K562 (cell line): Measurements from ENCODE around the gene ANOS1. TPM values are rescaled to one million over a fixed set of nuclear protein-coding genes. Genes with fewer than 3 reads are reported as not detected.

Experiments used
- ATAC-seq: fragments of 200-7000 bp; cut with Tn5 transposase; 3 replicates; pipeline ENCODE4 v1.9.1; 2020; ENCODE audit warnings: moderate library complexity
- BruUV-seq: library from RNA; stranded (reverse); fragments of 400-500 nt; replicated peaks from 2 replicates; lab custom pipeline; 2021; lab: Mats Ljungman, UMichigan
- CTCF ChIA-PET: fragments of 300-600 bp; formaldehyde crosslinking; extraction: SDS; loops from one replicate; lab custom pipeline; 2021; ENCODE audit warnings: low intra/inter-chr PET ratio; lab: Yijun Ruan, JAX
- POLR2A ChIA-PET: fragments of 300-600, 350-650 bp; sonication (Branson Sonifier 250); formaldehyde crosslinking; extraction: SDS; loops from one replicate; lab custom pipeline; 2021; ENCODE audit warnings: antibody characterized with exemption, inconsistent platforms; lab: Yijun Ruan, JAX
- DNase-seq, 4 experiments: peaks; one replicate each; pipeline versions ENCODE4 v3.0.0 to v3.0.0-alpha.2; 2011 to 2018; ENCODE audit warnings: low spot score in 3 of 4, mixed read lengths in 3 of 4; ENCODE audit errors: extremely low read depth in 1 of 4
- FAIRE-seq: peaks from 2 replicates; lab custom pipeline; 2011; peaks lifted over from hg19 to GRCh38; lab: Jason Lieb, UNC
- H2AFZ ChIP-seq: 2 replicates; pipeline ENCODE4 v1.6.0; 2011; ENCODE audit warnings: low read depth, low read length, control low read depth, inconsistent platforms
- H3K27ac ChIP-seq: fragments of 200-600 bp; 3 replicates; pipeline ENCODE4 v1.8.0; 2011; ENCODE audit warnings: low read depth, mild to moderate bottlenecking, control low read depth, inconsistent platforms, low read length, moderate library complexity, mixed read lengths; ENCODE audit errors: extremely low read depth
- H3K27me3 ChIP-seq, 2 experiments: fragments of 300-600 bp in 1 of 2; 2 replicates in 1 of 2; 3 replicates in 1 of 2; pipeline versions ENCODE4 v1.6.0 to v1.8.0; 2011; ENCODE audit warnings: inconsistent platforms in 2 of 2, low read length in 2 of 2, mild to moderate bottlenecking in 1 of 2, mixed read lengths in 1 of 2, moderate library complexity in 1 of 2; ENCODE audit not compliant: control insufficient read depth in 2 of 2, insufficient read depth in 2 of 2
- H3K36me3 ChIP-seq: fragments of 300-600 bp; 3 replicates; pipeline ENCODE4 v1.8.0; 2011; ENCODE audit warnings: mild to moderate bottlenecking, low read length, inconsistent platforms; ENCODE audit not compliant: control insufficient read depth, insufficient read depth
- H3K4me1 ChIP-seq, 2 experiments: fragments of 200-600 bp in 1 of 2; replicated peaks in 1 of 2; 2 replicates in 1 of 2; 3 replicates in 1 of 2; pipeline versions ENCODE4 v1.5.1 to v1.8.0; 2011; ENCODE audit warnings: inconsistent platforms in 2 of 2, low read length in 2 of 2, mild to moderate bottlenecking in 1 of 2, mixed read lengths in 1 of 2, moderate library complexity in 1 of 2; ENCODE audit not compliant: control insufficient read depth in 2 of 2, insufficient read depth in 2 of 2
- H3K4me2 ChIP-seq: 2 replicates; pipeline ENCODE4 v1.6.1; 2011; ENCODE audit warnings: low read length, control low read depth, inconsistent platforms, mixed read lengths; ENCODE audit not compliant: insufficient read depth
- H3K4me3 ChIP-seq: fragments of 200-600 bp; sonication (generic), shearing (Covaris generic); 2 replicates; pipeline ENCODE4 v1.5.1; 2016; ENCODE audit warnings: control low read depth, inconsistent platforms
- H3K79me2 ChIP-seq: fragments of 200-600 bp; 3 replicates; pipeline ENCODE4 v1.8.0; 2011; ENCODE audit warnings: low read length, inconsistent platforms; ENCODE audit not compliant: control insufficient read depth, insufficient read depth
- H3K9ac ChIP-seq, 2 experiments: 2 replicates each; pipeline versions ENCODE4 v1.6.0 to v1.6.1; 2011; ENCODE audit warnings: low read depth in 2 of 2, low read length in 2 of 2, control low read depth in 1 of 2, inconsistent platforms in 1 of 2, mild to moderate bottlenecking in 1 of 2, mixed read lengths in 1 of 2; ENCODE audit not compliant: insufficient read depth in 1 of 2
- H3K9me1 ChIP-seq: one replicate; pipeline ENCODE4 v1.6.0; 2011; ENCODE audit warnings: inconsistent platforms, mild to moderate bottlenecking, low read length, moderate library complexity; ENCODE audit not compliant: control insufficient read depth, insufficient read depth
- H3K9me3 ChIP-seq: replicated peaks from 2 replicates; pipeline ENCODE4 v1.5.1; 2011; ENCODE audit warnings: low read depth, low read length, inconsistent platforms; ENCODE audit not compliant: control insufficient read depth, insufficient read depth
- H4K20me1 ChIP-seq: replicated peaks from 2 replicates; pipeline ENCODE4 v1.6.1; 2011; ENCODE audit warnings: low read length, inconsistent platforms, mixed read lengths; ENCODE audit not compliant: control insufficient read depth, insufficient read depth
- BDP1 ChIP-seq: IDR thresholded peaks from 3 replicates; pipeline ENCODE4 v1.6.1; 2011; ENCODE audit not compliant: insufficient read length, insufficient read depth
- ELF1 ChIP-seq: fragments of 200-800 bp; sonication (Bioruptor generic); IDR thresholded peaks from 2 replicates; pipeline ENCODE4 v1.6.1; 2016; ENCODE audit warnings: missing genetic modification characterization, missing compliant biosample characterization
- ETS2 ChIP-seq: IDR thresholded peaks from 2 replicates; pipeline ENCODE4 v1.6.1; 2016; ENCODE audit warnings: borderline replicate concordance, missing genetic modification characterization, mild to moderate bottlenecking, moderate library complexity, missing compliant biosample characterization; ENCODE audit not compliant: poor library complexity, severe bottlenecking
- FOXK1 ChIP-seq: sonication (generic); formaldehyde crosslinking; IDR thresholded peaks from 2 replicates; pipeline ENCODE4 v1.8.0; 2022; ENCODE audit warnings: missing genetic modification reagents, mild to moderate bottlenecking, borderline replicate concordance
- FUS ChIP-seq: fragments of 200-400 bp; formaldehyde crosslinking; optimal IDR thresholded peaks from 2 replicates; pipeline ENCODE3; 2017; ENCODE audit warnings: low read depth, low read length
- JUND ChIP-seq, 2 experiments: IDR thresholded peaks; 2 replicates in 1 of 2; 3 replicates in 1 of 2; pipeline ENCODE4 v1.6.1; 2011; ENCODE audit warnings: borderline replicate concordance in 2 of 2, low read depth in 2 of 2, low read length in 2 of 2, improper control_type of control experiment in 1 of 2, missing biosample characterization in 1 of 2, missing genetic modification characterization in 1 of 2, missing genetic modification reagents in 1 of 2
- MCM7 ChIP-seq, 2 experiments: fragments of 450-650 bp; IDR thresholded peaks; 2 replicates each; pipeline ENCODE4 v1.6.1; 2016 to 2018
- STAT6 ChIP-seq: sonication (generic); formaldehyde crosslinking; IDR thresholded peaks from 2 replicates; pipeline ENCODE4 v1.8.1; 2023; ENCODE audit warnings: mild to moderate bottlenecking, missing genetic modification reagents
- THRA ChIP-seq: fragments of 450-650 bp; IDR thresholded peaks from 2 replicates; pipeline ENCODE4 v1.6.1; 2017; ENCODE audit warnings: mild to moderate bottlenecking, moderate library complexity
- TOE1 ChIP-seq, 2 experiments: fragments of 450-650 bp in 1 of 2; sonication (generic) in 1 of 2; formaldehyde crosslinking in 1 of 2; IDR thresholded peaks; 2 replicates each; pipeline versions ENCODE4 v1.7.1 to v1.8.0; 2016 to 2022; ENCODE audit warnings: borderline replicate concordance in 2 of 2, mild to moderate bottlenecking in 2 of 2, antibody characterized with exemption in 1 of 2, inconsistent platforms in 1 of 2, low read depth in 1 of 2, missing genetic modification reagents in 1 of 2, moderate library complexity in 1 of 2
- ZBTB26 ChIP-seq: fragments of 450-650 bp; formaldehyde crosslinking; IDR thresholded peaks from 2 replicates; pipeline ENCODE4 v1.4.0; 2022; ENCODE audit warnings: missing genetic modification characterization
- WGBS: fragments of 100-300 bp; shearing (Covaris generic); methylation state at CpG from one replicate; pipeline ENCODE4 v1.1.6; 2016; ENCODE audit warnings: low coverage, mixed read lengths; ENCODE audit not compliant: insufficient coverage; ENCODE audit errors: missing lambda C conversion rate; 5-methylcytosine and 5-hydroxymethylcytosine counted together
- in situ Hi-C: fragments of 300-500 bp; cut with MboI; formaldehyde crosslinking; loops from 4 replicates; pipeline ENCODE4 v1.15.0; 2018; ENCODE audit warnings: inconsistent platforms, mixed read lengths
- intact Hi-C: fragments of 100-400 bp; cut with micrococcal nuclease; formaldehyde crosslinking; loops from 2 replicates; pipeline ENCODE4 v1.14.2; 2022
- polyA plus RNA-seq, 8 experiments: library from polyadenylated mRNA; depleted of rRNA in 4 of 8; stranded (reverse) in 5 of 8; unstranded in 3 of 8; fragments of >200 nt; fragmentation: Nextera tagmentation in 2 of 8; fragmentation: Illumina TruSeq in 1 of 8; extraction: Ambion mirVana in 2 of 8; extraction: Trizol in 1 of 8; gene quantifications; 2 replicates each; pipeline versions ENCODE4 v1.2.1 to v1.2.3, GENCODE V29; 2011 to 2014; ENCODE audit warnings: inconsistent platforms in 1 of 8, missing spikeins in 1 of 8
- total RNA-seq, 7 experiments: library from RNA; depleted of rRNA in 6 of 7; stranded (reverse); fragments of >200 nt in 6 of 7; fragmentation: Illumina TruSeq in 2 of 7; extraction: Trizol in 2 of 7; gene quantifications; 2 replicates each; pipeline versions ENCODE4 v1.2.1 to v1.2.3, GENCODE V29; 2011 to 2021; ENCODE audit warnings: low replicate concordance in 1 of 7

Gene ANOS1
- total and polyA plus RNA-seq, 9 of the 15 experiments (the other 6 are each of a cell fraction or from before 2014, with no cell fraction given): 0.04 TPM; not detected in 8

GRCh38 chrX:8576821-8577220 lies 155.1 kb downstream of the ANOS1 start:
- H3K79me2 ChIP-seq: no peaks in the 10 kb centered on the region
- intact Hi-C loops: no loop called here
- DNase-seq (no peak), ATAC-seq (no peak), FAIRE-seq (no peak)
- no peak overlapping the region for H3K27ac ChIP-seq
- in situ Hi-C loops: no loop called here
- WGBS: 0% methylated on average over 3 of the region's 3 CpGs
- no peaks in the 10 kb centered on the region for H3K27me3 ChIP-seq
- H3K4me2 ChIP-seq: no peak overlapping the region
- no peaks in the 10 kb centered on the region for H4K20me1 ChIP-seq
- no peaks in the 10 kb centered on the region for H3K36me3 ChIP-seq
- H2AFZ ChIP-seq: no peak overlapping the region
- no peaks in the 10 kb centered on the region for H3K4me1 ChIP-seq
- no peaks in the 10 kb centered on the region for H3K9me3 ChIP-seq
- POLR2A ChIA-PET: no interaction called here
- no peak overlapping the region for H3K4me3 ChIP-seq
- H3K9me1 ChIP-seq: no peaks in the 10 kb centered on the region
- TF ChIP-seq ZBTB26 (CRISPR knock-in tag): no peak
- TF ChIP-seq THRA: no peak
- no peak for TF ChIP-seq ETS2 (tag)
- no peak for TF ChIP-seq MCM7 (IDR thresholded peaks at IDR 0.05)
- no peak for TF ChIP-seq FUS
- no peak for TF ChIP-seq STAT6
- TF ChIP-seq BDP1: no peak
- no peak for TF ChIP-seq TOE1 (IDR thresholded peaks at IDR 0.05; ENCODE audit: borderline replicate concordance)
- TF ChIP-seq TOE1 (CRISPR knock-in tag; IDR thresholded peaks at IDR 0.05; ENCODE audit: borderline replicate concordance, low read depth): no peak
- no peak for TF ChIP-seq JUND (IDR thresholded peaks at IDR 0.05; ENCODE audit: borderline replicate concordance, low read depth, low read length)
- no peak for TF ChIP-seq JUND (tag; IDR thresholded peaks at IDR 0.05; ENCODE audit: borderline replicate concordance, low read depth, low read length)
- no peak for TF ChIP-seq FOXK1 (CRISPR knock-in tag)
- TF ChIP-seq ELF1 (tag): no peak
- H3K9ac ChIP-seq: no peak overlapping the region
- CTCF ChIA-PET: no interaction called here
- no TSS peak for BruUV-seq
